IPS-NIHi7 (cell line): ENCODE measurements around the gene CCDC68.
"Not testable (repeated sequence)": the region's sequence is repeated elsewhere in the genome, so short reads cannot be mapped to it uniquely, and the experiment has no call there.

ENCODE experiments used
- DNase-seq: peaks from one replicate; pipeline ENCODE4 v3.0.0; 2012; ENCODE audit warnings: mixed read lengths; ENCODE audit errors: extremely low spot score

Gene CCDC68, protein sequence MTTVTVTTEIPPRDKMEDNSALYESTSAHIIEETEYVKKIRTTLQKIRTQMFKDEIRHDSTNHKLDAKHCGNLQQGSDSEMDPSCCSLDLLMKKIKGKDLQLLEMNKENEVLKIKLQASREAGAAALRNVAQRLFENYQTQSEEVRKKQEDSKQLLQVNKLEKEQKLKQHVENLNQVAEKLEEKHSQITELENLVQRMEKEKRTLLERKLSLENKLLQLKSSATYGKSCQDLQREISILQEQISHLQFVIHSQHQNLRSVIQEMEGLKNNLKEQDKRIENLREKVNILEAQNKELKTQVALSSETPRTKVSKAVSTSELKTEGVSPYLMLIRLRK

DNA sequence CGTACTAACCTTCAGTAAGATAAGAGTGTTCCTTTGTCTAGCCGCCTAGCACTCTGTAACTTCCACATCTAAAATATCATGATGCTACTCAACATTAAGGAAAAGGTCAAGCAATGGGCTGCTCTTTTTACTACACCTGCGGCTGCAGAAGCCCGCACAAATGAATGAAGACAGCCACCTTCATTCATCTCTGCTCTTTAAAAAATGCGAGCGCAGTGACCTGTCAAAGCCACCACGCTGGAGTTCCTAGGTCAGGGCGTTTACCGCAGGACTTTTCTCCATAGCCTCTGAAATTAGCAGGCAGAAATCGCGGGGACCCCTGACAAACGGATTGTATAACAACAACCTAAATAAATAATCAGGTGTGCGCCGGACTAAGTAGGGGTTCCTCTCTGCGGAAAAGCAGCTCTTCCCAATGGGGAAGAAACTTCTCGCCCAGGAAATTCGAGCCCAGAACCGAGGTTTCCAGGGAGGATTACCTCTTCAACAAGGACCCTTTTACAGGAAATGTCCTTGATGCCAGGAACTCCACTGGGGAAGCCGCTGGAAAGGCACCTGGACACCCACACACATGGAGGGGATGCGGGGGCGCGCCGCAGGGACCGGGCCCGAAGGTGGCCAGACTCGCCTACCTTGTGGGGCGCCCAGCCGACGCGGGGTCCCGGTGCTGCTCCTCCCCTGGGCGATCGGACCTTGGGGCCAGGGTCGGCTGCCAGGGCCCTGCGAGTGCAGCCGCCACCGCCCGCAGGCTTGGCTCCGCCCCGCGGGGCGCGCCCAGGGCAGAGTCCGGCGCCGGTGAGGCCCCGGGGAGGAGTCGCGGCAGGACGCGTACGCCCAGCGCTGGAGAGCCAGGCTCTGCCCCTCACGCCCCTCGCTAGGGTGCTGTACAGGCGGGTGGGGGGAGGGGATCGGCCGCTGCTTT, at the start of gene CCDC68:
CCDC68 (minus strand) TSS at position 758 of the 922 bp plus-strand sequence. CDS start 16,670 bp downstream, outside the sequence.
- DNase-seq, result peak; percentile 78

DNA sequence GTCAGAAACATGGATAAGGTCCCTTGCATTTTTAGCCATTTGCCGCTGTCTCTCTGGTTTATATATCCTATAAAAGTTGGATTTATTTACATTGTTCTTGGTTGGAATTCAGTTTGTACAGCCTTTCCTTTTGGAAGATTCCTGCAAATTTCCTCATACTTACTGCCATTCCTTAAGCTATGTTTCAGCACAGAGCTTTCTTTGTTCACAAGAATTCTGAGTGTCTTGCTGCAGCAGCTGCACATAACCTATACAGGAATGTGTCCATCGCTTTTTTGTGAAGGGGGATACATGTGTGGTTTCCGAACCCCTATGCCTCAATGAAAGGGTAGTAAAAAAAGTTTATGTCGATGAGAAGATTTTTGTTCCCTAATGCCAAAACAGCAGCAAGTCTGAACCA, 48.3 kb upstream of the CCDC68 start:
- DNase-seq, result no peak

DNA sequence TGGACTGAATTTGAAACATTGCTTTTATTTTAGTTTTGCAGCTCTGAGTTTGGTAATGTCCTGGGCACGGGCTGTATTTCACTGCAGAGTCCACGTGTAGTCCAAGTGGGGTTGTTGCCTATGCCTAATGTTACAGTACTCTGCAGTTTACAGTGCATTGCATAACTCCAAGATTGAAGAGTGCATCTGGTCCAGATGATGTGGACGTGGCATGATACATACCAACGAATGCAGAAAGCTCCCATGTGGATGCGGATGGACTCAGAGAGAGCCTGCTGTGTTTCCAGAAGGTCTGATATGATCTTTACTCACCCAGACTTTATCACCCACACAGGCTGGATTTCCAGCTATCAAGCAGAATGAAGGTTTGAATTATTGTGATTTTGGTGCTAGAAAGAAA, 44.4 kb upstream of the CCDC68 start:
- no peak for DNase-seq

DNA sequence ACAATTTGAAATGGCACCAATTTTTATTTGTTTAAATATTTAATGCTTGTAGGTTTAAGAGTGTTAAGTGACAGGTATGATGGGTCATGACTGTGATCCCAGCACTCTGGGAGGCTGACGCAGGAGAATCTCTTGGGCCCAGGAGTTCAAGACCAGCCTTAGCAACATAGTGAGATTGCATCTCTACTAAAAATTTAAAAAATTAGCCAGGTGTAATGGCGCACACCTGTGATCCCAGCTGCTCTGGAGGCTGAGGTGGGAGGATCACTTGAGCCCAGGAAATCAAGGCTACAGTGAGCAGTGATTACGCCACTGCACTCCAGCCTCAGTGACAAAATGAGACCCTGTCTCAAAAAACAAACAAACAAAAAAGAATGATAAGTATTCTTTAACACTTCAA, 43.0 kb upstream of the CCDC68 start:
- no peak for DNase-seq

DNA sequence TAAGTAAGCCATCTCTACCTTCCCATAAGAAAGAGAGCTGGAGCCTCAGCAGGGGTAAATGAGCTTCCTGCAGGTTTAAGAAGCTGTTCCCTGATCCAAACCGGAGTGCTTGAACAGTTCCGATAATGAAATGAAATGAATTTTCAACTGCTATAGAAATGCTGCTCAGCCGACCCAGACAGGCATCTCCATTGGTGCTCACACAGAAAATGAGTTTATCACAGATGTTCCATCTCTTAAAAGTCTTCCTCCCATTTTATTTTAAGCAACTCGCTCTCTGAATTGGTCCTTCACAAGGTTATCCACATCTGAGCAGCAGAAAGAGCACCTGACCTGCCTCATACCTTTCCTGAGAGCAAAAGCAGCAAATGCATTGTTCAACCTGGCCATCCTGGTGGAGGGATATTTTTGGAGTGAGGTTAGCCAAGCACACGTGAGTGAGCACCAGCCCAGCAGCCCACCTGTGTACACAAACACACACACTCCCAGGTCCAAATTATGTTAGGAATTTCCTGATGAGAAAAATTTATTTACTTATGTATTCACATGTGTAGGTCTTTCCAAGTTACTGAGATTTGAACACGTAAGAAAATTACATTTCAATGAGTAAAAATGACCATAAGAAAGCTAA, 42.2 kb upstream of the CCDC68 start:
- no peak for DNase-seq

DNA sequence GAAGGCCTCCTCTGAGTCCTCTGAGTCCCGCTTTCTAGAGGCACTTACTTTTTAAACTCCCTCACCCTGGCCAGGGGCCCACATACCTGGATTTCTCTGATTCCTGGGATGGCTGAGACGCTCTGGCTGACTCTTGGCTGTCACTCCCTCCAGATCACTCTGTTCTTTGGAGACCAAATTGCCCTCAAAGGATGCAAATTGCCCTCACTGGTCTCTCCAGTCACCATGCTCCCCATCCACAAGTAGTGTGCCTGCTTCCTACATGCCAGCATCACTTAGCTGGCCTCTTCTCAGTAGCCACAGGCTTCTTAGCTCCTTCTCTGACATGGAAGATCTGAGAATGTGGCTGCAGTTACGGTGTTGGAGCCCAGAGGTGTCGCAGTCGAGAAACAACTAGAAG, 41.3 kb upstream of the CCDC68 start:
- DNase-seq, result no peak

DNA sequence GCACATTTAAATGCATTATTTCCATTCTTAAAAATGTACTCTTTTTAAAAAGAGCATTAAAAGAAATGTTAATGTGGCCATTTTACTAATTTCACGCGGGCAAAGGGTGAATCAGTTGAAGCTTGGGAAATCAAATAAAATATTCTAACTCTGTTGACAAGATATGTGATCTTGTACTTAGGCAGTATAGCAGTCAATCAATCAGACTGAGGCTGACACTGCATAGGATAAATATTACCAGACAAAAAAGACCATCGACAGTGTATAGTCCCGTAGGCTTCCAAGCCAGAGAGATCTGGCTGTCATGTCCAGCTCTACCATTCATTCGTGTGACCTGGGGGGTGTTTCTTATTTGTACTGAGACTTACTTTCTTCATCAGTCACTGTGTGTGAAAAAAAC, 39.8 kb upstream of the CCDC68 start:
- DNase-seq, result no peak

DNA sequence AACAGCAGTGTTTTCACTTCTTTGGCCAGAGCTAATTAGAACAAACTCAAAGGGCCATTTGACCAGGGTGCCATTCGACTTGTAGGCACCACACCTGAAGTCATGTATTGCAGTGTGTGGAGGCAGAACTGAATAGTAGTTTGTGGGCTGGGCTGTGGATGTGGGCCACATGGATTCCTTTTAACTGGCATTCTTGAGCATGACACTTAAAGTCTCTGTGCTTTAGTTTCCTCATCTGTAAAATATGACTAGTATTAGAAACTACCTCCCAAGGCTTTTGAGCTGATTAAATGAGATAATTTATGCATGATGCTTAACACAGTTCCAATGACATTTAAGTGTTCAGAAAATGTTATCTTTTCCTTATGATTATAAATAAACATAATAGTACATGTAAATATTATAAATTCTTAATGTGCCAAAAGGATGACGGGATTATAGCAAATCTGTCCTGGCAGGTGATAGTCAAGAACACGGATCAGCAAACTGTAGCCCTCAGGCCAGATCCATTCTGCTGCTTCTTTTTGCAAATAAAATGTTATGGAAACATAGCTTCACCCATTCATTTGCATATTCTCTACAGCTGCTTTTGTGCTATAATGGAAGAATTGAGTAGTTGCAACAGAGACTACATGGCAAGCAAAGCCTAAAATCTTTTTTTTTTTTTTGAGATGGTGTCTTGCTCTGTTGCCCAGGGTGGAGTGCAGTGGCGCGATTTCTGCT, 36.3 kb upstream of the CCDC68 start:
- no peak for DNase-seq

DNA sequence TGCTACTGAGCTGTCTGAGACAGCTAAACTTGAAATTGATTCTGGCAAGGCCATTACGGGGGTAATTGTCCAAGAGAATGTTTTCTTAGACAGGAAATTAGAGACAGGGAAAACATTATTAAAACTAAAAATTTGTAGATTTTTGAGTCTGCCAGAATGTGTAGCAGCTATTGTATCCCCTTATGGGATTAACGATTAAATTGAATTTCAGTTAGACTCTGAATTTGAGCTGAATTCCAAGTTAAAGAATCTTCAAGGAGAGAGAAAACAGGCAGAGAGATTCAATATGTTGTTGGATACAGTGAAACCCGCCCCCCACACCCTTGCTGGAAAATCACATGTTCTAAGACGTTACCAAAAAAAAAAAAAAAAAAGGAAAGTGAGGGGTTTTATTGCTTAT, 32.7 kb upstream of the CCDC68 start:
- no peak for DNase-seq

DNA sequence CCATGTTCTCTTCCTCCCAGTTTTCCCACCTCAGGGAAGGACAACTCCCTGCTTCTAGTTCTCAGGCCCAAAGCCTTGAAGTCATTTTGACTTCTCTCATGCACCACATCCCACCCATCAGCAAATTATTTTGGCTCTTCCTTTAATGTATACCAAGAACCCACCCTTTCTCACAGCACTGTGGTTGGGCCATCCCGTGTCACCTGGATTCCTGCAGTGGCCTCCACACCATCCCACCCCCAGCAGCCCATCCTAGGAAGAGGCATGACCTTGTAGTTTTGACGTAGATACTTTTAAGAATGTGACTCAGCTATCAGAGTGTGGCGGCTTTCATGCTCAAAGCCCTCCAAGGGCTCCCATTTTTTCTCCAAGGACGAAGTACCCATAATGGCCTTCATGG, 25.6 kb upstream of the CCDC68 start:
- DNase-seq, result no peak

DNA sequence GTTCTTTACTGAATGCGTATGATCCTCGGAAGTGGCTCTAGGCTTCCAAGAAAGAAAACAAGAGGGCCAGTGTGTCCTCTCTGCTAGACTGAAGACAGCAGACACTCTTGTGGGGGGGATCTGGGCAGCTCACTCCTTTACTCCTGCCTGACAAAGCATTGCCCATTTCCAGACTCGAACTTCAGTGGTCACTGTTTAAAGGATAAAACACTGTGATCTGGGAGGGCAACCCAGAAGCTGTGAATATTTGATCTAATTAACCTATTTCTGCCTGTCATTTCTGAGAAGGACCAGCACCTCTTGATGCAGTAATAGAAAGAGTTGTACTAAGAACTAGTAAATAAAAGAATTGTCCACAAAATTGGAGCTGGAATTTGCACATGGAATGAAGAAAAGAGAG, 24.5 kb upstream of the CCDC68 start:
- DNase-seq, result no peak

DNA sequence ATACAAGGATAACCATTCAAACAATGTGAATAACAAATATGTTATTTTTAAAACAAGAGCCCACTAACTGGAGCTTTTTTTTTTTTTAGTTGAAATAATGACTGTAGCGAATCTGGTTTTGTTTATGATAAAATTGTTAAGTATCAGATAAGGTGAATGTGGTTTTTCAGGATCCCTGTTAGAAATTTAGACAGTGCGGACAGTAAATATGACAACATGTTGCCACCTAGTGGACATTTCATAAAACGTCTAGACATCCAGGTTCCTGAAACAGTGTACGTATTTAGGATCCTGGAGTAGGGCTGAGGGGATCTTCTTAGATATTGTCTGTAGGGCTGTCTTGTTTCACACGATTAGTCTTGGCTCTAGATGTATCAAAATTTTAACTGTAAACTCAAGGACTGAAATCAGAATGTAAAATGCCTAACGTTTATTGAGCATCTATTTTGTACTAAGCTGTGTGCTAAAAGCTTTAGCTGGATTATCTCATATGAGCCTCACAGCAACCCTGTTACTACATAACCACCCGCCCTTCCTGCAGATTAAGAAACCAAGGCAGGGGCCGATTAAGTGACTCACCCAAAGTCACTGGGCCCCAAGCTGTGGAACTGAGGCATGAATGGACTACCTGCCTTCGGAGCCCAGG, 23.9 kb upstream of the CCDC68 start:
- peak; percentile 56 for DNase-seq

DNA sequence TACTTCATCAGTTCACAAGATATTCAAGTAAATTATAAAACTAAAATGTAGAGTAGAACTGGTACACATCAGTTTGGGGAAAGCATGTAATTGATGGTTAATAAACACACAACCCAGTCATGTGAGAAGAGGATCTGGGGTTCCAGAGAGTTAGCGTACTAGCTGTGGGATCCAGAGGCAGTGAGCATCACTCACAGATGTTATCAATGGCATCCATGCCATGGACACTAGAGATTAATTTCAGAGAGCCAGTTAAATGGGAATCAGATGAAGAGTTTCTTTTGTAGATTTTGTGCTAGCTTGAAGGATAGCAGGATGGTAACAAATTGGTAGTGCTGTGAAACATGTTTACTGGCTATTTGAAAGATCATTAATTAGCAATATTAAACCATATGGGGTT, 21.8 kb upstream of the CCDC68 start:
- no peak for DNase-seq

DNA sequence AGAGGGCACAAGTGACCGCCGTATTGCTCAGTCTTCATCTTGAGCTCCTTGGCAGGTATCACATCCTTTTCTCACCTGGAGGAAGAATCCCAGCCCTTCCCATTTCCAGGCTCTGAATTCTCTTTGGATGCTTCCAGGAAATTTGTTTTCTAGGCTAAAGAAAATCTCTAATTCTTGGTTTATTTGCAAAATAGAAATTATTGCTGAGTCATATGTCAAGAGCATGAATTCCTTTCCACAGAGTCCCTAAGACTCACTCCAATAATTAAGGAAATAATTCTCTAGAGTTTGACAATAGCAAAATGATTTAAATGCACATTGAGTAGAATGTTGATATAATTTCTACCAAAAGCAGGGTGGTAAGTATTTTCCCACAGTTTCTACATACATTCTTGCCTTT, 16.3 kb upstream of the CCDC68 start:
- no peak for DNase-seq

DNA sequence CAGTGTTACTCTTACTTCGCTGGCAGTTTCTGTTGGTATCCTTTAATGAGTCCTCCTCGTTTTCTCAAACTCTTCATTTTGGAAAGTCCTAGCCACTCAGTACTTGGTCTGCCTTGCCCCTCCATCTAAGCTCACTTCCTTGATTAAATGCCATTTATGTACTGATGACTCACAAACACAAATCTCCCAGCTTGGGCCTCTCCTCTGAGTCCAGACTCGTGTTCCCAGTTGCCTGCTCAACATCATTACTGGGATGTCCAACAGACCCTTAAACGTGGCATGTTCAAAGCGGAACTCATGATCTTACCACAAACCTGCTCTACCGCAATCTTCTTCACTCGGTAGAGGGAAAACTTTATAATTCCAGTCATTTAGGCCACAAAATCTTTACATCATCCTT, 13.8 kb upstream of the CCDC68 start:
- DNase-seq, result no peak

DNA sequence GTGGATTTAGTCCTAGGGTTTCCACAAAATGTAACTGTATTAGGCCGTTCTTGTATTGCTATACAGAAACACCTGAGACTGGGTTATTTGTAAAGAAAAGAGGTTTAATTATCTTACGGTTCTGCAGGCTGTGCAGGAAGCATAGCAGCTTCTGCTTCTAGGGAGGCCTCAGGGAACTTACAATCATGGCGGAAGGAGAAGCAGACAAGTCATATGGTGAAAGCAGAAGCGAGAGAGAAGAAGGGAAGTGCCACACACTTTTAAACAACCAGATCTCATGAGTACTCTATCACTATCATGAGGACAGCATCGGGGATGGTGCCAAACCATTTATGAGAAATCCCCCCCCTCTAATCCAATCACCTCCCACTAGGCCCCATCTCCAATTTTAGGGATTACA, 9.5 kb upstream of the CCDC68 start:
- no peak for DNase-seq

DNA sequence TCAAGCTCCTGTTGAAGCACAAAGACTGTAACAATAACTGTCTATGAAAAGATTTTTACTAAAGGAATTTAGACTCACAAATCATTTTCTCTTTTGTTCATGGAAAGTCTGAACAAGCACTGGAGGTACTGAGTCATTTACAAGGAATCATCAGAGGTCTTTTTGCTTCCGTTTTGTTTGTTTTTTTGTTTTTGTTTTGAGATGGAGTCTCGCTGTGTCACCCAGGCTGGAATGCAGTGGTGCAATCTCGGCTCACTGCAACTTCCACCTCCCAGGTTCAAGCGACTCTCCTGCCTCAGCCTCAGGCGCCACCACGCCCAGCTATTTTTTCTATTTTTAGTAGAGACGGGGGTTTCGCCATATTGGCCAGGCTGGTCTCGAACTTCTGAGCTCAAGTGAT, 9.0 kb upstream of the CCDC68 start:
- not testable (repeated sequence) for DNase-seq

DNA sequence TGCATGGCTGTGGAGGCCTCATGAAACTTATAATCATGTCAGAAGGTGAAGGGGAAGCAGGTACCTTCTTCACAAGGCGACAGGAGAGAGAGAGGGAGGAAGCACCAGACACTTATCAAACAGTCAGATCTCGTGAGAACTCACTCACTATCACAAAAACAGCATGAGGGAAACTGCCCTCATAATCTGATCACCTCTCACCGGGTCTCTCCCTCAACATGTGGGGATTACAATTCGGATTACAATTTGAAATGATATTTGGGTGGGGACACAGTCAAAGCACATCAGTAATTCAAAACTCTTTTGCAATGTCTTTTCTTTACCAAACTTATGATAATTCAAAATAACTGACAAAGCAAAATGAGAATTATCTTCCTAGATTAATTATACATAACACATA, 8.5 kb upstream of the CCDC68 start:
- no peak for DNase-seq

DNA sequence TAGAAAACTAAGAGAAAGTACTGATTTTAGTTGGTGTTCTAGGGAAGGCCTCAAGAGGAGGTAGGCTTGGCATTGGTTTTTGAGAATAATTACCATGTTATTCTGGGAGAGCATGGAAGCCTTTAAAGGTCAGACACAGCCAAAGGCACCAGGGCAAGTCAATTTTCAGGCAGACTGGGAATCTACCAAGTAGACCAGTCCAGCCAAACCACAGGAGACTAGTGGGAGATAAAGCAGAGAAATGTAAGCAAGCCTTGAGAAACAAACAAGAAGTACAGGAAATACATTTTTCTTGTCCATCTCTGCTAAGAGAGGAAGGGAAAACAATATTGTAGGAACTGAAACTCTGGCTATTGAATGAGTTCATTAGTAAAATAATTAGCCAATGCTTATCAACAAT, 5.5 kb upstream of the CCDC68 start:
- DNase-seq, result no peak

DNA sequence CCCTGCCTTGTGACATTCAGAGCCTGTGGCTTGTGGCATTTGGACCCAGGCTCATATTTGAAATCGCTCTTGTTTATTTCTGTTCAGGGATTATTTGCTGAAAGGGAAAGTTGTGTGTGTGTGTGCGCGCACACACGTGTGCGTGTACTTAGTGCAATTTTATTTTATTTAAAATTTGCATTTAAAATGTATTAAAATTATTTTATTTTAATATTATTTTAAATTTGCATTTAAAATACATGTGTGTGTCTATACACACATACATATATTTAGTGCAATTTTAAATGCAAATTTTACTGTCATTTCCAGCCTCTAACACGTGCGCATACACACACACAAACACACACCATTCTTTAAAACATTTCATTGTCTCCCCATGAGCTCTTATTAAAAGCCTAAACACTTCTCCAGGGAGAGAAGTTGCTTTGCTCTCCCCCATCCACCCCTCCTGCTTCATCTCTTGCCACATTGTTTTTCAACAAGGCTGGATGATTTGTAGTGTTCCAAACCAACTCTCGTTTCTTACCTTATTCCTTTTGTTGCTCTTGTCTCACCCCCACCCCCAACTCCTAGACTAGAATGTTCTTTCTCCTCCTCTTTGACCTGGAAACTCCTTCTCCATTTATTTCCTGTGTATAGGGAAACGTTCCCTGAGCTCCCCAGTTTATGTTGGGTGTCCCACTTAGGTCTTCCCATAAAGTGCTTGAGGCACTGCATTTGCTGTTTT, 3.8 kb upstream of the CCDC68 start:
- no peak for DNase-seq

DNA sequence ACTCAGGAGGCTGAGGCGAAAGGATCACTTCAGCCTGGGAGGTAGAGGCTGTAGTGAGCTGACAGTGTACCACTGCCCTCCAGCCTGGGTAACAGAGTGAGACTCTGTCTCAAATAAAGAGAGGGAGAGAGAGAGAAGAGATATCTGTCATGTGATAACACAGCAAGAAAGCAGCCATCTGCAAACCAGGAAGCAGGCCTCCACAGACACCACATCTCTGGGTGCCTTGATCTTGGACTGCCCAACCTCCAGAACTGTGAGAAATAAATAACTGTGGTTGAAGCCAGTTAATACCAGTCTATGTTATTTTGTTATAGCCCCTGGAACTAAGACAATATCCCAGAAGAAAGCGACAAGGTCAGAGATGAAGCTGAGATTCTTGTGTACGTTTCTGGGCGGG, 2.6 kb upstream of the CCDC68 start:
- DNase-seq, result no peak
